Neutrophil (primary cell): ENCODE data around the gene CDKAL1.

Source experiments
- H3K27ac ChIP-seq: fragments of 200-600 bp; sonication (generic); 2 replicates; pipeline ENCODE4 v1.5.1; 2016; ENCODE audit warnings: mild to moderate bottlenecking, moderate library complexity
- H3K27me3 ChIP-seq: fragments of 200-600 bp; sonication (generic); 2 replicates; pipeline ENCODE4 v1.6.0; 2016; ENCODE audit warnings: mild to moderate bottlenecking
- H3K36me3 ChIP-seq: fragments of 200-600 bp; sonication (generic); 2 replicates; pipeline ENCODE4 v1.5.1; 2017
- H3K4me1 ChIP-seq, 2 experiments: fragments of 200-600 bp in 1 of 2; sonication (generic) in 1 of 2; 1 replicate in 1 of 2; 2 replicates in 1 of 2; pipeline versions ENCODE4 v1.5.1 to v1.6.1; 2013 to 2016; ENCODE audit warnings: low read depth in 1 of 2, low read length in 1 of 2, mild to moderate bottlenecking in 1 of 2, moderate library complexity in 1 of 2; ENCODE audit not compliant: control insufficient read depth in 1 of 2, insufficient read depth in 1 of 2
- H3K4me3 ChIP-seq, 2 experiments: fragments of 200-600 bp in 1 of 2; sonication (generic) in 1 of 2; 1 replicate in 1 of 2; 2 replicates in 1 of 2; pipeline ENCODE4 v1.5.1; 2013 to 2016; ENCODE audit warnings: low read depth in 1 of 2, low read length in 1 of 2, mild to moderate bottlenecking in 1 of 2, moderate library complexity in 1 of 2
- H3K9me3 ChIP-seq: fragments of 200-600 bp; sonication (generic); 2 replicates; pipeline ENCODE4 v1.5.1; 2016
- CTCF ChIP-seq: fragments of 200-600 bp; sonication (generic); IDR thresholded peaks from 2 replicates; pipeline ENCODE4 v1.5.1; 2016; ENCODE audit warnings: antibody characterized with exemption

CDKAL1 gene

GRCh38 chr6:21219241-21219640 is 685.0 kb downstream of the CDKAL1 start:
- Histone ChIP-seq H3K4me1 (no peaks in the 10 kb centered on the region), H3K4me3 (no peak overlapping the region), H3K27ac (no peak overlapping the region), H3K9me3 (no peaks in the 10 kb centered on the region), H3K36me3 (no peaks in the 10 kb centered on the region), H3K27me3 (no peaks in the 10 kb centered on the region)
- no peak for TF ChIP-seq CTCF

GRCh38 chr6:21219856-21220255 is 685.6 kb downstream of the CDKAL1 start:
- Histone ChIP-seq H3K4me1 (no peaks in the 10 kb centered on the region), H3K27me3 (no peaks in the 10 kb centered on the region), H3K4me3 (no peak overlapping the region), H3K27ac (no peak overlapping the region), H3K9me3 (no peaks in the 10 kb centered on the region), H3K36me3 (no peaks in the 10 kb centered on the region)
- TF ChIP-seq CTCF = no peak

GRCh38 chr6:21220271-21220987 is 686.2 kb downstream of the CDKAL1 start:
- H3K27me3 ChIP-seq = no peaks in the 10 kb centered on the region
- TF ChIP-seq CTCF = no peak
- H3K4me3 ChIP-seq = no peak overlapping the region
- H3K27ac ChIP-seq = no peak overlapping the region
- no peaks in the 10 kb centered on the region for H3K4me1 ChIP-seq
- no peaks in the 10 kb centered on the region for H3K9me3 ChIP-seq
- H3K36me3 ChIP-seq = no peaks in the 10 kb centered on the region

GRCh38 chr6:21222656-21223055 is 688.4 kb downstream of the CDKAL1 start:
- Histone ChIP-seq H3K27ac (no peak overlapping the region), H3K4me3 (no peak overlapping the region), H3K27me3 (no peaks in the 10 kb centered on the region), H3K36me3 (no peaks in the 10 kb centered on the region), H3K9me3 (no peaks in the 10 kb centered on the region), H3K4me1 (no peaks in the 10 kb centered on the region)
- no peak for TF ChIP-seq CTCF

GRCh38 chr6:21225912-21226311 is 691.7 kb downstream of the CDKAL1 start:
- TF ChIP-seq CTCF = no peak
- Histone ChIP-seq H3K27ac (no peak overlapping the region), H3K4me1 (no peaks in the 10 kb centered on the region), H3K4me3 (no peak overlapping the region), H3K27me3 (no peaks in the 10 kb centered on the region), H3K36me3 (no peaks in the 10 kb centered on the region), H3K9me3 (no peaks in the 10 kb centered on the region)

- no peak for TF ChIP-seq CTCF
- Histone ChIP-seq H3K27me3 (no peaks in the 10 kb centered on the region), H3K27ac (no peak overlapping the region), H3K36me3 (no peaks in the 10 kb centered on the region), H3K9me3 (no peaks in the 10 kb centered on the region), H3K4me1 (no peaks in the 10 kb centered on the region), H3K4me3 (no peak overlapping the region)
These were observed 693.2 kb downstream of the CDKAL1 start for GRCh38 chr6:21227486-21227885.
